Hepatocyte (in vitro differentiated cells): ENCODE measurements around the gene INTS12. TPM values are rescaled to one million over a fixed set of nuclear protein-coding genes. Genes with fewer than 3 reads are reported as not detected.
A peak's percentile ranks its signal among the peaks of the same experiment; 100 is the strongest.

ENCODE experiments used
- DNase-seq: peaks from one replicate; pipeline ENCODE4 v3.0.0-alpha.2; 2016; ENCODE audit warnings: low spot score
- H2AFZ ChIP-seq: fragments of 200-600 bp; sonication (generic); 2 replicates; pipeline ENCODE4 v1.6.0; 2016; ENCODE audit warnings: antibody characterized with exemption, mild to moderate bottlenecking
- H3K27ac ChIP-seq: fragments of 200-600 bp; sonication (generic); 2 replicates; pipeline ENCODE4 v1.5.1; 2016; ENCODE audit warnings: mild to moderate bottlenecking
- H3K27me3 ChIP-seq: fragments of 200-600 bp; sonication (generic); 2 replicates; pipeline ENCODE4 v1.6.1; 2016
- H3K36me3 ChIP-seq: fragments of 200-600 bp; sonication (generic); replicated peaks from 2 replicates; pipeline ENCODE4 v1.5.1; 2016; ENCODE audit warnings: low read depth; ENCODE audit not compliant: insufficient read depth
- H3K4me1 ChIP-seq: fragments of 200-600 bp; sonication (generic); 2 replicates; pipeline ENCODE4 v1.5.1; 2016; ENCODE audit warnings: mild to moderate bottlenecking, moderate library complexity; ENCODE audit not compliant: insufficient read depth
- H3K4me2 ChIP-seq: fragments of 200-600 bp; sonication (generic); 2 replicates; pipeline ENCODE4 v1.6.0; 2016
- H3K4me3 ChIP-seq: fragments of 200-600 bp; sonication (generic); 2 replicates; pipeline ENCODE4 v1.5.1; 2016; ENCODE audit warnings: mild to moderate bottlenecking
- H3K79me2 ChIP-seq: fragments of 200-600 bp; sonication (generic); 2 replicates; pipeline ENCODE4 v1.6.0; 2017; ENCODE audit warnings: mild to moderate bottlenecking
- H3K9me2 ChIP-seq: fragments of 200-600 bp; sonication (generic); replicated peaks from 2 replicates; pipeline ENCODE4 v1.6.0; 2017; ENCODE audit warnings: mild to moderate bottlenecking; ENCODE audit not compliant: insufficient read depth
- H3K9me3 ChIP-seq: fragments of 200-600 bp; sonication (generic); 2 replicates; pipeline ENCODE4 v1.5.1; 2016; ENCODE audit warnings: low read depth, mild to moderate bottlenecking
- H4K20me1 ChIP-seq: fragments of 200-600 bp; sonication (generic); 2 replicates; pipeline ENCODE4 v1.6.0; 2016; ENCODE audit warnings: mild to moderate bottlenecking; ENCODE audit not compliant: insufficient read depth, poor library complexity, severe bottlenecking
- EZH2 ChIP-seq: fragments of 200-600 bp; sonication (generic); IDR thresholded peaks from 2 replicates; pipeline ENCODE4 v1.6.1; 2016; ENCODE audit warnings: antibody characterized with exemption, mild to moderate bottlenecking, borderline replicate concordance
- EZH2phosphoT487 ChIP-seq: fragments of 200-600 bp; sonication (generic); IDR thresholded peaks from one replicate; pipeline ENCODE4 v1.6.1; 2018; ENCODE audit warnings: antibody characterized with exemption, mild to moderate bottlenecking, low read depth, moderate library complexity; ENCODE audit not compliant: unreplicated experiment, severe bottlenecking
- WGBS: methylation state at CpG from one replicate; pipeline ENCODE4 v1.1.6; 2016; ENCODE audit warnings: low lambda C conversion rate; ENCODE audit errors: missing lambda C conversion rate; 5-methylcytosine and 5-hydroxymethylcytosine counted together
- polyA plus RNA-seq: library from polyadenylated mRNA; unstranded; fragments of >200 nt; fragmentation: Nextera tagmentation; extraction: Ambion mirVana; gene quantifications from 2 replicates; pipeline ENCODE4 v1.2.1, GENCODE V29; 2016
- total RNA-seq: library from RNA; depleted of rRNA; stranded (reverse); fragments of >200 nt; gene quantifications from 2 replicates; pipeline ENCODE4 v1.2.3, GENCODE V29; 2014
- TF ChIP-seq, protein P1 (sequence below): fragments of 200-600 bp; sonication (generic); IDR thresholded peaks from 2 replicates; pipeline ENCODE4 v1.5.1; 2016; ENCODE audit warnings: antibody characterized with exemption, mild to moderate bottlenecking; ENCODE audit not compliant: poor library complexity

INTS12 gene, protein sequence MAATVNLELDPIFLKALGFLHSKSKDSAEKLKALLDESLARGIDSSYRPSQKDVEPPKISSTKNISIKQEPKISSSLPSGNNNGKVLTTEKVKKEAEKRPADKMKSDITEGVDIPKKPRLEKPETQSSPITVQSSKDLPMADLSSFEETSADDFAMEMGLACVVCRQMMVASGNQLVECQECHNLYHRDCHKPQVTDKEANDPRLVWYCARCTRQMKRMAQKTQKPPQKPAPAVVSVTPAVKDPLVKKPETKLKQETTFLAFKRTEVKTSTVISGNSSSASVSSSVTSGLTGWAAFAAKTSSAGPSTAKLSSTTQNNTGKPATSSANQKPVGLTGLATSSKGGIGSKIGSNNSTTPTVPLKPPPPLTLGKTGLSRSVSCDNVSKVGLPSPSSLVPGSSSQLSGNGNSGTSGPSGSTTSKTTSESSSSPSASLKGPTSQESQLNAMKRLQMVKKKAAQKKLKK
- total RNA-seq (17.3 and 25.2 TPM in 2 replicates), polyA plus RNA-seq (20.8 and 25.6 TPM in 2 replicates)

DNA sequence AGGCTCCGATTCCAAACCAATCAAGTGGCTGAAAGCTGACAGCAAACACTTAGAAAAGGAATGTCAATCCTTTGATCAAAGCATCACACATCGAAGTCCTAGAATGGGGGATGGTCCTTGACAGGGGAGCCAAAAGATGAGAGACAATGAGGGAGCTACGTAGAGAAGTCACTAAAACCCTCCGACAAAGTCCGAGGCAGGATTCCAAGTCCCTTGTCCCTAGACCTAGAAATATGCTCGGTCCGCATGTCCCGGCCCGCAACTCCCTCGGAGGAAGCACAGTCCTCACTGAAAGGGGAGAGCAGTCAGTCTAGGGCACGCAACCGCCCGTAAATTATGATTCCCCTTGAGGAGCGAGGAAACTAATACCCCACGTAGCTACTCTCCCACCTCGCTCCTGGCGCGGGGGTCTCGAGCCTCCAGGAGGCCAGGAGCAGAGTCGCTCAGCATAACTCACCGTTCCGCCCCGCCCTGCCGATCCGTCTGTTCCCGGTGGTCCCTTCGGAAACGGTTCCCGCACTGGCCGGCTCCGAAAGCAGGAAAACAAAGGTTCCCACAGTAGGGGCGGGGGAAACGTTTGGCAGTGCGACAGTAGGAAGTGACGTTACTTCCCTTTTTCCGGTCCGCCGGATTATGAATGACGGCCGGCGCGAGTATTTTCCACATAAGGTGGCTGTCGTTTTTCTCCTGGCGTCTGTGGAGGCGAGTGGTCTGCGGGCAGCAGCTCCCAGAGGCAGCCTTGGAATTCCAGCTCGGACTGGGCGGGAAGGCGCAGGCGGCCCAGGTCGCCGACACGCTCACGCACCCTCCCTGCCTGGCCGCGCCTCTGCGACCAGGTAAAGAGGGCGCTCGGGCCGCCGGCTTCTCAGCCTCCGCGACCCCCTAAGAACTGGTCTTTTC is at the start of gene INTS12, which contains the start of gene GSTCD:
Gene INTS12, minus strand, starts transcription at position 509 of the 900 bp plus-strand sequence. CDS start 8,684 bp downstream, outside the sequence.
Gene GSTCD, plus strand, starts transcription at position 604 of the 900 bp plus-strand sequence. CDS start 8,830 bp downstream, outside the sequence.
- peak within 1 kb of the TSS; percentile 85 for H3K4me2 ChIP-seq
- peak within 1 kb of the TSS; percentile 88 for H3K4me3 ChIP-seq
- no peaks in the 10 kb centered on the region for H3K36me3 ChIP-seq
- peaks cover 76% of the 10 kb centered on the region for H3K79me2 ChIP-seq
- peak; percentile 48 for TF ChIP-seq EZH2phosphoT487
- TF ChIP-seq EZH2 = no peak
- TF ChIP-seq, protein P1, sequence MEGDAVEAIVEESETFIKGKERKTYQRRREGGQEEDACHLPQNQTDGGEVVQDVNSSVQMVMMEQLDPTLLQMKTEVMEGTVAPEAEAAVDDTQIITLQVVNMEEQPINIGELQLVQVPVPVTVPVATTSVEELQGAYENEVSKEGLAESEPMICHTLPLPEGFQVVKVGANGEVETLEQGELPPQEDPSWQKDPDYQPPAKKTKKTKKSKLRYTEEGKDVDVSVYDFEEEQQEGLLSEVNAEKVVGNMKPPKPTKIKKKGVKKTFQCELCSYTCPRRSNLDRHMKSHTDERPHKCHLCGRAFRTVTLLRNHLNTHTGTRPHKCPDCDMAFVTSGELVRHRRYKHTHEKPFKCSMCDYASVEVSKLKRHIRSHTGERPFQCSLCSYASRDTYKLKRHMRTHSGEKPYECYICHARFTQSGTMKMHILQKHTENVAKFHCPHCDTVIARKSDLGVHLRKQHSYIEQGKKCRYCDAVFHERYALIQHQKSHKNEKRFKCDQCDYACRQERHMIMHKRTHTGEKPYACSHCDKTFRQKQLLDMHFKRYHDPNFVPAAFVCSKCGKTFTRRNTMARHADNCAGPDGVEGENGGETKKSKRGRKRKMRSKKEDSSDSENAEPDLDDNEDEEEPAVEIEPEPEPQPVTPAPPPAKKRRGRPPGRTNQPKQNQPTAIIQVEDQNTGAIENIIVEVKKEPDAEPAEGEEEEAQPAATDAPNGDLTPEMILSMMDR = no peak
- H4K20me1 ChIP-seq = no peaks in the 10 kb centered on the region
- under 1% methylated on average over 63 of the region's 63 CpGs for WGBS
- H3K27me3 ChIP-seq = no peaks in the 10 kb centered on the region
- no peaks in the 10 kb centered on the region for H3K9me2 ChIP-seq
- H2AFZ ChIP-seq = peak within 1 kb of the TSS; percentile 92
- DNase-seq = peak; percentile 96
- H3K27ac ChIP-seq = peak within 1 kb of the TSS; percentile 93
- no peaks in the 10 kb centered on the region for H3K9me3 ChIP-seq
- peaks cover 17% of the 10 kb centered on the region for H3K4me1 ChIP-seq

DNA sequence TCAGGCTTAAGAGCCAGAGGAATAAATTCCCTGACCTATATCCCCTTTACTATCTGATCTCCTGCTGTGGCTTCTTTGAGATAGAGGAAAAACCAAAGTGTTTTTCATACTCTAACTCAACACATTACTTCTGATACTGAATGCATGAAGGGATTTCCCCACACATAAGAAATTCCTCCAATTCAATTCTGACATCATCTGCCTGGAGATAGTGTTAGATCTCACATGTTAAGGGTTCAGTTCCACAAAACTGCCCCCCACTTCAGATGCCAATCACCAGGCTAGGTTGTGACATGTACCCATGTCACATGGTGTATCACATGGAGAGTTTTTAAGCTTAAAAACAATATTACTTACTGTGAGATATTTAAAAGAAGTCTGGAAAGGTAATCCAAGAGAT is 46.9 kb upstream of the INTS12 start:
- no peak overlapping the region for H3K4me2 ChIP-seq
- DNase-seq = no peak
- TF ChIP-seq EZH2 = no peak
- TF ChIP-seq, protein P1 = no peak
- TF ChIP-seq EZH2phosphoT487 = no peak
- H3K27me3 ChIP-seq = no peaks in the 10 kb centered on the region
- no peaks in the 10 kb centered on the region for H3K36me3 ChIP-seq
- H4K20me1 ChIP-seq = no peaks in the 10 kb centered on the region
- no peaks in the 10 kb centered on the region for H3K79me2 ChIP-seq
- H3K27ac ChIP-seq = no peak overlapping the region
- no peak overlapping the region for H2AFZ ChIP-seq
- H3K4me3 ChIP-seq = no peak overlapping the region
- H3K9me2 ChIP-seq = no peaks in the 10 kb centered on the region
- H3K4me1 ChIP-seq = no peaks in the 10 kb centered on the region
- H3K9me3 ChIP-seq = no peaks in the 10 kb centered on the region

GRCh38 chr4:105753361-105753760 is 44.9 kb upstream of the INTS12 start:
- no peaks in the 10 kb centered on the region for H3K9me2 ChIP-seq
- H2AFZ ChIP-seq = no peak overlapping the region
- TF ChIP-seq EZH2phosphoT487 (no peak), EZH2 (no peak)
- TF ChIP-seq, protein P1 = no peak
- H3K4me1 ChIP-seq = no peaks in the 10 kb centered on the region
- H3K27me3 ChIP-seq = no peaks in the 10 kb centered on the region
- H3K36me3 ChIP-seq = no peaks in the 10 kb centered on the region
- no peak for DNase-seq
- no peak overlapping the region for H3K27ac ChIP-seq
- H3K9me3 ChIP-seq = no peaks in the 10 kb centered on the region
- WGBS = 89% methylated on average over 1 of the region's 1 CpG
- H3K4me2 ChIP-seq = no peak overlapping the region
- no peaks in the 10 kb centered on the region for H4K20me1 ChIP-seq
- no peaks in the 10 kb centered on the region for H3K79me2 ChIP-seq
- no peak overlapping the region for H3K4me3 ChIP-seq
